Astrocyte of the hippocampus (primary cell): ENCODE results near the gene PAX1.

Experiments used
- DNase-seq: peaks from one replicate; pipeline ENCODE4 v3.0.0; 2011; ENCODE audit warnings: low read depth, low spot score

Gene PAX1

DNA sequence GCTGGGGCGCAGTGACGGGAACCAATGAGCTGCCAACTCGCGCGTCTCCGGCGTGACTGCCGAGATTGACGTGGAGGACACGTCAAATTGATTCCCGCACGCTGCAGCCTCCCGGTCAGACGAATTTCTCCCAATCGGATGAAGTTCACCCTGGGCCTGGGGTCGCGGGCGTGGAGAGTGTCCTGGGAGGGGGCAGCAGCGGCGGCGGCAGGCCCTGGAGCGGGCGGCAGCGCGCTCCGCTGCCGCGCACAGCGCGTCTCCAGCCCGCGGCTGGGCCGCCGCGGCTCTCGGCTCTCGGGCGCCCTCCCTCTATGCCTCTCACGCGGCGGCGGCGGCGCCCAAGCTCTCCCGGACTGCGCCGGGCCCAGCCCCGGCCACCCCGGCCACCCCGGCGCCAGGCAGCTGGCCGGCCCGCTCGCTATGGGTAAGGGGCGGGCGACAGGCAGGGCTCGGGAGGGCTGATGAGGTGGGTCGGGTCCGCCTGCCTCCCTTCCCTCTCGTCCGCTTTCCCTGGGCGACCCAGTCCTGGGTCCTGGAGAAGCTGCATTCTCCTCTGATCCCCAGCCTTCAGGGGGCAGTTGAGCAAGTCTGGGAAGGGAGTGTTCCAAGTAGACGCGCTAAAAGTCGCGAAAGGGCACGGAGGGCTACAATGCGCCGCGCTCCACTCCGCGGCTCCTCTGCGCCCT lies at the start of gene PAX1:
TSS of gene PAX1 (plus strand) at position 90 of the 686 bp plus-strand sequence. CDS start at position 139, 49 bp downstream.
- DNase-seq, result no peak

- DNase-seq, result no peak
Observed at GRCh38 chr20:21656308-21657067, 49.0 kb upstream of the PAX1 start.

GRCh38 chr20:21661488-21662055 lies 43.9 kb upstream of the PAX1 start:
- no peak for DNase-seq

GRCh38 chr20:21663465-21663864 lies 42.0 kb upstream of the PAX1 start:
- no peak for DNase-seq

DNA sequence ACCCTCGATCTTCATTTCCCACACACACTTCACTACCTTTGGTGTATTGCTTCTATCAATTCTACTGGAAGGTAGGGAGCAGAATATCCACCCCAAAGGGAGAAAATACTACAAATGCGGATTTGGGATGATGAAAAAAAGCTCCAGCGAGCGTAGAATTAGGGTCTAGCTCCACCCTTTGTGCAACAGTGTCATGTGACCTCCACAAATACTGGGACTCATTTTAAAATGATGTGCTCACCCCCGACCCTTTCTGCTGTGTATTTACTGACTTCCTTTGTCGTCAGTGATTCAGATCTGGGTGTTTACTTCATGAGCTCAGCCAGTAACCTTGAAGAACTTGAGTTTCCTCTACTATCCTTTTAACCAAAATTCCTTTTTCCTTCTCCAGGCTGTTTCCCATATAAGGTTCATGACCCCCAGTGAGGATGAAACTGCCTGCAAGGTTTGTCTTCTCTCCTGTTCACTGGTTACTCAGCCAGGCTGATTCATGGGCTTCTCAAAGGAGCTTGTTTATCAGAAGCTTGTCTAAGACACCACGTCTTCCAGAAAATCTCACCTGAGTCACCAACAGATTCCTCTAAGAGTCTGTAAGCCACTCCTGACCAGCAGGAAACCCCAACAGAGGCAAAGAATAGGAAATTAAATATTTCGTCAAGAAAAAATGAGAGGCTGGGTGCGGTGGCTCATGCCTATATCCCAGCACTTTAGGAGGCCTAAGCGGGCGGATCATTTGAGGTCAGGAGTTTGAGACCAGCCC lies 39.6 kb upstream of the PAX1 start:
- no peak for DNase-seq

GRCh38 chr20:21670126-21670525 lies 35.3 kb upstream of the PAX1 start:
- no peak for DNase-seq

GRCh38 chr20:21670981-21671380 lies 34.5 kb upstream of the PAX1 start:
- DNase-seq, result no peak

- DNase-seq, result no peak
Observed at GRCh38 chr20:21677261-21677660, 28.2 kb upstream of the PAX1 start.

DNA sequence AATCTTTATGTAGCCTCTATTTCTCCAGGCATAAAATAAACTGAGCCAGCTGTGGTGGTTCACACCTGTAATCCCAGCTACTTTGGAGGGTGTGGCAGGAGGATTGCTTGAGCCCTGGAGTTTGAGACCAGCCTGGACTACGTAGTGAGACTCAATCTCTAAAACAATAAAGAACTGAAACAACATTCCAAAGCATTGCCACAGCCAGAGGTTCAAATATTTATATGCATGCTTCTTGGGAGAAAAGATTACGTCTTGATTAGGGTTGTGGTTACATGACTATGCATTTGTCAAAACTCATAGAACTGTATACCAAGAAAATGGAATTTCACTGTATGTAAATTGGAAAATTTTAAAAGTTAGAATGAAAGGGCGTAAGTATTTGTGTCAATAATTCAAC lies 27.7 kb upstream of the PAX1 start:
- DNase-seq, result no peak

DNA sequence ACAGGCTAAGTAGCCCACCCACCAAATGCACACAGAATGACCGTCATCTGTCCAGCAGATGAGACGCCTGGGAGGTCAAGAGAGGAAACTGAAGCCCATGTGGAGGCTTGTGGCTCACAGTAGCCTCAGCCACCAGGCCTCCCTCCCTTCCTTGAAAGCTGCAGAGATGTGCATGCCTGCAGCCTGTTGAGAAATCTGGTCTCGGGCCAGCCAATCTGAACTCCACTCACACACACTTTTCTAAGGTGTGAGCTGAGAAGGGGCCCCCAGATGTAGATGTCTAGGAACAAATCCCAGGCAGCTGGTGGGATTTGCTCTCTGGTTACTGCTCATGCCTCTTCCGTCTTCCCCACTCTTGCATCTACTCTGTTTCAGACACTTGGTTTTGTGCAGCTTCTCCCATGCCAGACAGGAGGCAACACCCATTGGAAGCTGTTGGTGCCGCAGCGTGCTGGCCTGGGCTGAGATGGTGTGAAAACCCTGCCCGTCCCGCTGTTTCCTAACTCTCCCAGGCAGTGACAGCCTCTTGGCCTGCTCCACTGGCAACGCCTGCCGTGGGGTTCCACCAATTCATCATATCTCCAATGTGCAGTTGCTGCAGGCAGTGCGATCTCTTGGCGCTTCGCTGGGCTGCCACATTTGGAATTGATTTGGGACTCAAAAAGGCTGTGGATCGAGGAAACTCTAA lies 24.1 kb upstream of the PAX1 start:
- DNase-seq, result no peak

DNA sequence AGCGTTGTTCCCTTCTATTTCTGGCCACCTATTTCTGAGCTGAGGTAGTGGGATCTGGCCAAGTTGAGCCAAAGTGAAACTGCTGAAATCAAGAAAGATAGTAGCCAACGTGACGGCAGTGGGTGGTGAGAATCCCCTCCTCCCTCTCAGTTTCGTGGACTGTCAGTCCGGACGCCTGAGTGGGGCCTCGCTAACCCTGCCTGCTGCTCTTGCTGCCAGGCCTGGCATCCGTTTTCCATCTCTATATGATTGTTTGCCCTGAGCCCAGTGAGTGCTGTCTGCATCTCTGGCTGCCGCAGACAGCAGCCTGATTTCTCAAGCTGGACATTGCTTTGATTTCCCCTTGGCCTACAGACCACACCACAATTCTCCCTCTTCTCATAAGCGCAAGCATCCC lies 23.5 kb upstream of the PAX1 start:
- DNase-seq, result no peak

DNA sequence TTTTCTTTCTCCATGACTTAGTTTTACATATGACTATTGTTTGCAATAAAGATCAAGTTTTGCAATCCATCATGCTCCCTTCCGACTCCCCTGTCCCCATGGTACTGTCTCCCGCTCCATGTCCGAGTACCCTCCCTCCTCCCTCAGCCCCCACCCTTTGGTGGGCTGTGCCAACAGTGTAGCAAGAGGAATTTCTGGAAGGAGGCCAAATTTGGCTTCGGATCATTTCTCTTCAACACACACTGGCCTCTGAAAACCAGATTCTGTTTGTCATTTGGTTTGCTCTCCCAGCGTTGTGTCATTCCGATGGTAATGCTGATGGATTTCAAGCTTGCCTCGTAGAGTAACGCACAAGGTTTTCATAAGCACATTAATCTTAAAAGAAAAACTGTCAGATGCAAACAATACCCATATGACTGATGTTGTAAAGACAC lies 22.9 kb upstream of the PAX1 start:
- peak; percentile 23 for DNase-seq

GRCh38 chr20:21684671-21685070 lies 20.8 kb upstream of the PAX1 start:
- no peak for DNase-seq

- no peak for DNase-seq
Observed at GRCh38 chr20:21685981-21686380, 19.5 kb upstream of the PAX1 start.

- DNase-seq, result no peak
Observed at GRCh38 chr20:21693322-21693721, 12.1 kb upstream of the PAX1 start.

- DNase-seq, result no peak
Observed at GRCh38 chr20:21698494-21699215, 6.8 kb upstream of the PAX1 start.

DNA sequence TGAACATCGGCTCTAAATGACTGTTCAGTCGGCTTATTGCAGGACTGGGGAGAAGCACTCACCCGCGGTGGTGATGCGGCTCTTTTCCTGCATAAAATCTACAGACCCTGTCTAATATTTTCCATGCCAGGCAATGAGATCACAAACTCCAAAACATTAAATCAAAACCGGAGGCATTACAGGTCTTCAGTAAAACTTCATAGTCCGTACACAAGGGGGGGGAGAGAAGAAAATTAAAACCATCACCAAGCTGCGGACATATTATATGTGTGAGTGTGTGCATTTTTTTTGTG lies 6.3 kb upstream of the PAX1 start:
- no peak for DNase-seq

DNA sequence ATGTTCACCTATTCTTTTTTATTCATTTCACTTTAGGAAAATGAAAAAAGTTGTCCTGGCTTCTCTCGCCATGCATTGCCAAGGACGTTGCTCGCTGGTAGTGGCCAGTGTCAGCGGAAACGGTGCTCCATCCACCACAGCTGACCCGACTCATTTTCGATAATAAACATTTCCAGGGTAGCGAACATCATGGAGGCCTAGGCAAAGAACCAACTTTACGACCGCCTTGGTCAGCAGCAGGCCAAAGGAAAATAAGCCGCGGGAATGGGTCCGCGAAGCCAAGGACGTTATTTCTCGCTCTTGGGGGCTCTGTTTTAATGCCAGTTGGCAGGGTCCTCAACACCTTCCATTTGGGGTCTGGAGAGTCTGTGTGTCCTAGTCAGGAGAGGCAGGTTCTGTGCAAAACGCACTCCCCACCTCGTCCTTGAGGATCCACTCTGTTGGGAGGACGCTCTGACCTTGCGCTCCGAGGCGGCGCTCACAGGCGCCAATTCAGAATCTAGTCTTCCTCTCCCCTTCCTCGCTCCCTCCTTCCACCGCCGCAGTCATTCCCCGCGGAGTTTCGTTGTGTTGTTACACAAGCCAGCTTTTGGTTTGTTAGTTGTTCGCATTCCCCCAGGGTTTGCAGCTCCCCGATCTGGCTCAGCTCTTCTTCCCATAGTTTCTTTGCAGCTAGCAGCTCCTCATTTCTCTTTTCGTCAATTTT lies 4.1 kb upstream of the PAX1 start:
- no peak for DNase-seq

- DNase-seq, result no peak
Observed at GRCh38 chr20:21702016-21702415, 3.4 kb upstream of the PAX1 start.
